NCI-H2171 (cell line): ENCODE data around the gene CERT1.
"Not testable (repeated sequence)": the region's sequence is repeated elsewhere in the genome, so short reads cannot be mapped to it uniquely, and the experiment has no call there.

Source experiments
- DNase-seq: peaks from one replicate; lab custom pipeline; 2025; lab: John Stamatoyannopoulos, UW

The CERT1 gene

GRCh38 chr5:75348241-75348640, 163.2 kb downstream of the CERT1 start:
- no peak for DNase-seq

GRCh38 chr5:75342836-75343235, 168.6 kb downstream of the CERT1 start:
- no peak for DNase-seq

GRCh38 chr5:75341934-75342333, 169.5 kb downstream of the CERT1 start:
- no peak for DNase-seq

GRCh38 chr5:75340714-75341478, 170.5 kb downstream of the CERT1 start:
- DNase-seq = no peak

- DNase-seq = no peak
Observed at GRCh38 chr5:75338408-75338807, 173.0 kb downstream of the CERT1 start.

GRCh38 chr5:75337366-75338021, 173.9 kb downstream of the CERT1 start:
- no peak for DNase-seq

GRCh38 chr5:75336615-75337336, 174.7 kb downstream of the CERT1 start, which contains the start of gene HMGCR:
TSS of gene HMGCR (plus strand) at chr5:75337220. CDS start at chr5:75342606, 5,386 bp downstream.
- peak; percentile 87 for DNase-seq

- DNase-seq = peak; percentile 20
Observed at GRCh38 chr5:75335952-75336614, 175.3 kb downstream of the CERT1 start.

- no peak for DNase-seq
Observed at GRCh38 chr5:75335486-75335885, 175.9 kb downstream of the CERT1 start.

GRCh38 chr5:75334413-75334812, 177.0 kb downstream of the CERT1 start:
- DNase-seq = not testable (repeated sequence)

GRCh38 chr5:75333759-75334158, 177.7 kb downstream of the CERT1 start:
- DNase-seq = not testable (repeated sequence)

GRCh38 chr5:75331095-75332090, 180.0 kb downstream of the CERT1 start:
- DNase-seq = no peak

GRCh38 chr5:75330404-75330803, 181.0 kb downstream of the CERT1 start:
- no peak for DNase-seq
